Common myeloid progenitor, CD34-positive (primary cell): ENCODE measurements around the gene PTPRE.

Experiments
- CTCF ChIA-PET: fragments of 350-600 bp; sonication (Branson Sonifier 250); formaldehyde crosslinking; loops from one replicate; lab custom pipeline; 2021; ENCODE audit warnings: antibody characterized with exemption; lab: Charles Lee
- POLR2A ChIA-PET: fragments of 350-600 bp; sonication (Branson Sonifier 250); formaldehyde crosslinking; loops from one replicate; lab custom pipeline; 2021; ENCODE audit warnings: antibody characterized with exemption; lab: Charles Lee
- DNase-seq, 3 donors: peaks; one replicate each; pipeline versions ENCODE4 v3.0.0 to v3.0.0-alpha.2; 2013
- H3K27ac ChIP-seq, 2 experiments: 1 replicate in 1 of 2; 2 replicates in 1 of 2; pipeline ENCODE4 v1.7.0; 2013; ENCODE audit warnings: inconsistent platforms in 2 of 2, low read length in 2 of 2, mild to moderate bottlenecking in 2 of 2, low read depth in 1 of 2, moderate library complexity in 1 of 2; ENCODE audit not compliant: severe bottlenecking in 2 of 2, insufficient read depth in 1 of 2, poor library complexity in 1 of 2
- H3K27me3 ChIP-seq, 5 experiments: replicated peaks in 2 of 5; 1 replicate in 3 of 5; 2 replicates in 2 of 5; pipeline versions ENCODE4 v1.6.1 to v1.7.0; 2013; ENCODE audit warnings: low read length in 4 of 5, mild to moderate bottlenecking in 2 of 5, moderate library complexity in 2 of 5, inconsistent platforms in 1 of 5; ENCODE audit not compliant: insufficient read depth in 5 of 5, control insufficient read depth in 4 of 5
- H3K36me3 ChIP-seq, 4 experiments: 1 replicate in 2 of 4; 2 replicates in 2 of 4; pipeline versions ENCODE4 v1.6.1 to v1.7.0; 2013; ENCODE audit warnings: low read length in 3 of 4, control low read depth in 1 of 4, mild to moderate bottlenecking in 1 of 4; ENCODE audit not compliant: control insufficient read depth in 4 of 4, insufficient read depth in 4 of 4
- H3K4me1 ChIP-seq, 4 experiments: 1 replicate in 3 of 4; 2 replicates in 1 of 4; pipeline versions ENCODE4 v1.6.1 to v1.7.1; 2013; ENCODE audit warnings: low read length in 3 of 4, mild to moderate bottlenecking in 3 of 4, control low read depth in 1 of 4, inconsistent platforms in 1 of 4, moderate library complexity in 1 of 4; ENCODE audit not compliant: control insufficient read depth in 4 of 4, insufficient read depth in 4 of 4; ENCODE audit errors: control extremely low read depth in 1 of 4
- H3K4me3 ChIP-seq, 7 experiments: 1 replicate in 4 of 7; 2 replicates in 3 of 7; pipeline versions ENCODE4 v1.5.1 to v1.7.0; 2013; ENCODE audit warnings: mild to moderate bottlenecking in 7 of 7, low read length in 6 of 7, moderate library complexity in 6 of 7, inconsistent platforms in 2 of 7, low read depth in 2 of 7, control low read depth in 1 of 7; ENCODE audit not compliant: insufficient read depth in 4 of 7, control insufficient read depth in 1 of 7; ENCODE audit errors: extremely low read depth in 1 of 7
- H3K9me3 ChIP-seq, 5 experiments: 1 replicate in 4 of 5; 2 replicates in 1 of 5; pipeline versions ENCODE4 v1.6.1 to v1.7.1; 2013; ENCODE audit warnings: low read length in 4 of 5, mild to moderate bottlenecking in 2 of 5, inconsistent platforms in 1 of 5, low read depth in 1 of 5, moderate library complexity in 1 of 5; ENCODE audit not compliant: control insufficient read depth in 4 of 5, insufficient read depth in 2 of 5; ENCODE audit errors: control extremely low read depth in 1 of 5
- WGBS: methylation state at CpG from one replicate; pipeline ENCODE4 v1.1.5; 2013; ENCODE audit not compliant: insufficient coverage; 5-methylcytosine and 5-hydroxymethylcytosine counted together

PTPRE gene

DNA sequence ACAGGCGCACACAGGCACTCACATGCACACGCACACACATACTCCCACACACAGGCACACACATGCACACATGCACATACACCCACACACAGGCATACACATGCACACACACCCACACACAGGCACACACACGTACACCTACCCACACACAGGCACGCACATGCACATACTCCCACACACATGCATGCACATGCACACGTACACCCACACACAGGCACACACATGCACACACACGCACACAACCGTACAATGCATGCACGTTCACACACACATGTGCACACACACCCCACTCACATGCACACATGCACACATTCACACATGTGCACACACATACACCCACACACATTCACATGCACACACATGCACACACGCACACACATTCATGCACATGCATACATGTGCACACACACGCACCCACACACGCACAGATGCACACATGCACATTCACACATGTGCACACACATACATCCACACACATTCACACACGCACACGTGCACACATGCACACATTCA lies 160.0 kb downstream of the PTPRE start:
- Histone ChIP-seq H3K27ac (no peak overlapping the region), H3K9me3 (no peaks in the 10 kb centered on the region), H3K36me3 (peaks cover 13 to 69% (median 45%) of the 10 kb centered on the region in 4 experiments), H3K27me3 (no peaks in the 10 kb centered on the region), H3K4me1 (peaks cover 22 to 51% (median 44%) of the 10 kb centered on the region in 4 experiments), H3K4me3 (no peak overlapping the region)
- CTCF ChIA-PET: interaction anchor here (6.6 to 18.1 kb wide), 3 partner anchors 20 to 32 kb away, joined by 67 to 288 read pairs (median 181); no protein-coding TSS in a partner anchor
- DNase-seq: peak in 1 of 3 donors; percentile 39
- POLR2A ChIA-PET: interaction anchor here (1.1 kb wide), 1 partner anchor 19 kb away, joined by 3 read pairs; no protein-coding TSS in a partner anchor
- 88% methylated on average over 12 of the region's 13 CpGs for WGBS

DNA sequence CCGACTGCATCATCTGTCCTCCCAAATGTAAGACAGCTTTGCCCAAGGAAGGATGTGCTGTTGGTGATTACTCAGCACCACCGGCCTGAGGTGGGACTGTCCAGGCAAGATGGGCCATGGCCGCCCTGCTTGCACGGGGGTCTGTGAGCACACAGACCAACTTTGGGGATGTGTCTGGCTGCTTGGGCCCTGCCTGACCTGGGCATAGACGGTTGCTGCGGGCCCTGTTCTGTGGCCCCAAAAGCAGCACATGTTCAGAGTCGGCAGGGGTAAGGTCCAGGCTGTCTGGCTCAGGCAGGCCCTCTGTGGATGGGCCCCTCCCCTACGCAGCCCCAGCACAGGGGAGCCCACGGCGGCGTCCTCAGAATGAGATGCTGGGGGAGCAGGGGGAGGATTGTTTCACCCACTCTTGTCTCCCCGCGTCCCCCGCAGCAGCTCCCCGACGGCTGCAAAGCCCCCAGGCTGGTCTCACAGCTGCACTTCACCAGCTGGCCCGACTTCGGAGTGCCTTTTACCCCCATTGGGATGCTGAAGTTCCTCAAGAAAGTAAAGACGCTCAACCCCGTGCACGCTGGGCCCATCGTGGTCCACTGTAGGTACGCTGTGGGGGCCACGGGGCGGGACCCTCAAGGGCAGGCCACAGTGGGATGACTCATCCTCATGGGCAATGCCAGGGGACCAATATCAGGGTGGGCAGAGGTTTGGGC lies 160.9 kb downstream of the PTPRE start:
- Histone ChIP-seq H3K36me3 (peaks cover 17 to 73% (median 48%) of the 10 kb centered on the region in 4 experiments), H3K27me3 (no peaks in the 10 kb centered on the region), H3K9me3 (no peaks in the 10 kb centered on the region), H3K4me3 (no peak overlapping the region), H3K4me1 (peaks cover 16 to 42% (median 38%) of the 10 kb centered on the region in 4 experiments), H3K27ac (no peak overlapping the region)
- DNase-seq: no peak
- ChIA-PET POLR2A (interaction anchor here (1.1 kb wide), 1 partner anchor 20 kb away, joined by 3 read pairs; no protein-coding TSS in a partner anchor), CTCF (interaction anchor here (1.8 to 18.1 kb wide), 3 partner anchors 21 to 160 kb away, joined by 7 to 288 read pairs (median 181); partner anchors contain the start of gene PTPRE)
- over 99% methylated on average over 23 of the region's 25 CpGs for WGBS

DNA sequence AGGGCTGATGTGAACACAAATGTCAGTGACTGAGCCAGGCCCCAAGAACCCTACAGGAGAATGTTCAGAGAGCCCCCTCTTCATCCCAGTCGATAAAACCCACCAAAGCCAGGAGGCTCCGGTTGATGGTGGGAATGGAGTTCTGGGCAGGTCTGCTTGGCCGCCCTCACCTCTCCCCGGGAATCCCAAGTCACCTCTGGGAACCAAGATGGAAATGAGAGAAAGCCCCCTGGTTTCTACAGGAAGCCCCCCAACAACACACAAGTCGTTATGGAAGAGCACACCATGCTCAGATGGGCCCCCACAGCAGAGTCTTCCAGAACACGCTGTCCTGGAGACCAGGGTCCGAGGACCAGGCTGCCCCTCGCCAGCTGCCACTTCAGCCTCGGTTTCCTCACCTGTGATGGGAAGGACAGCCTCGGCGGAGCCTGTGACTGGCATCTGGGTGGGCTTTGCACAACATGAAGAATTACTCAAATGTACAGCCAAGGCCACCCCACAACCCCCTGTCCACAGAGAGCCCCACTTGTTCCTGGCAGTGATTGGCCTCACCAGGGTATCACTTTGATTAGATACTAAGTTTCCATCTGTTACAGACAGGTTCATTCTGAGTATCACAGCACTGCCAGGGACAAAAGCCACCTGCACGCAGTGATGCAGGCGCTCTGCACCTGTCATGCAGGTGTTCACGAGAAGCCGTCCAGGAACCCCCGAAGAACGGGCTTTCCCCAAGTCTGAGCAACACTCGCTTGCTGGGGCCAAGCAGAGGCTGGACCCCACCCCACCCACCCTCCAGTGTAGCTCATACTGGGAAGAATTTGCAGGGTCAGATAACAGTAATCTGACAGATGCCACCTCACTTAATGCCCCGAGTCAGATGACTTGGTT lies 161.7 kb downstream of the PTPRE start:
- no peaks in the 10 kb centered on the region for H3K27me3 ChIP-seq
- H3K4me1 ChIP-seq: peaks cover 8 to 42% (median 38%) of the 10 kb centered on the region in 4 experiments
- DNase-seq: no peak
- H3K27ac ChIP-seq: no peak overlapping the region
- 98% methylated on average over 15 of the region's 19 CpGs for WGBS
- ChIA-PET POLR2A (interaction anchor here (0.8 to 1.4 kb wide), 5 partner anchors 21 to 57 kb away, joined by 3 to 16 read pairs (median 3); no protein-coding TSS in a partner anchor), CTCF (interaction anchor here (0.7 to 18.1 kb wide), 21 partner anchors 10 to 215 kb away, joined by 3 to 288 read pairs (median 4); partner anchors contain the start of gene PTPRE)
- H3K9me3 ChIP-seq: no peaks in the 10 kb centered on the region
- no peak overlapping the region for H3K4me3 ChIP-seq
- peaks cover 19 to 81% (median 52%) of the 10 kb centered on the region in 4 experiments for H3K36me3 ChIP-seq

DNA sequence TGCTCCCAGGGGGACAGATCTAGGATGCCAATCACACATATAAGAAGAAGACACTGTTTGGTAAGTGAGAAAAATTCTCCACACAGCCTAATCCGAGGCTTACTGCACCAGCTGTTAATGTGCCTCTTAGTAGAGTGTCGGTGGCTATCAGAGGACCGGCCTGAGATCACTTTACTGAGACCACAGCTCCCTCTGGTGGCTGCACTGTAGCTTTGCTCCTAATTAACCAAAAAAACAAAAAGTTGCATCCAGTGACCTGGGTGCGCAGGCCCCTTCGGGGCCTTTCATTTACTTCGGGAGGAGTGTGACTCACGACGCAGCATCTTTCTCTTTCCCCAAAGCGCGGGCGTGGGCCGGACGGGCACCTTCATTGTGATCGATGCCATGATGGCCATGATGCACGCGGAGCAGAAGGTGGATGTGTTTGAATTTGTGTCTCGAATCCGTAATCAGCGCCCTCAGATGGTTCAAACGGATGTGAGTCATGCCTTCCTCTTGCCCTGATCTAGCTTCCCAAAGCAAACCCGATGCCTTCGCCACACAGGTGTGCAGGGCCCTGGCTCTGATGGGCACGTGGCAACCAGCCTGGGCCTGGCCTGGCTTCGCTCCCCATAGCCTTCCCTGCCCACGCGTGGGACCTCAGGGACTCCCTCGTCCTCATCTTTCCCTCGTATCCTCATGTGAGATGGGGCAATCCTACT lies 162.6 kb downstream of the PTPRE start:
- CTCF ChIA-PET: interaction anchor here (0.7 to 18.1 kb wide), 24 partner anchors 11 to 216 kb away, joined by 3 to 288 read pairs (median 4); partner anchors contain the start of gene PTPRE
- no peaks in the 10 kb centered on the region for H3K9me3 ChIP-seq
- DNase-seq: peak; percentile 81 to 93 (median 90)
- 69% methylated on average over 22 of the region's 28 CpGs for WGBS
- H3K27me3 ChIP-seq: no peaks in the 10 kb centered on the region
- no peak overlapping the region for H3K4me3 ChIP-seq
- H3K4me1 ChIP-seq: peaks cover 5 to 37% (median 34%) of the 10 kb centered on the region in 4 experiments
- POLR2A ChIA-PET: interaction anchor here (0.8 to 1.4 kb wide), 5 partner anchors 22 to 58 kb away, joined by 3 to 16 read pairs (median 3); no protein-coding TSS in a partner anchor
- H3K36me3 ChIP-seq: peaks cover 22 to 82% (median 53%) of the 10 kb centered on the region in 4 experiments
- no peak overlapping the region for H3K27ac ChIP-seq

- ChIA-PET CTCF (interaction anchor here (0.7 to 18.1 kb wide), 10 partner anchors 10 to 216 kb away, joined by 3 to 288 read pairs (median 10); no protein-coding TSS in a partner anchor), POLR2A (interaction anchor here (1.4 kb wide), 1 partner anchor 35 kb away, joined by 16 read pairs; no protein-coding TSS in a partner anchor)
- Histone ChIP-seq H3K36me3 (peaks cover 27 to 86% (median 56%) of the 10 kb centered on the region in 4 experiments), H3K4me1 (peaks cover 5 to 31% (median 28%) of the 10 kb centered on the region in 4 experiments), H3K4me3 (no peak overlapping the region), H3K9me3 (no peaks in the 10 kb centered on the region), H3K27me3 (no peaks in the 10 kb centered on the region), H3K27ac (no peak overlapping the region)
- DNase-seq: no peak
- 94% methylated on average over 10 of the region's 10 CpGs for WGBS
These were observed 163.3 kb downstream of the PTPRE start for GRCh38 chr10:128070161-128070560.
